NCI-H187 treated with DMSO at 0.1 percent for 48 hours (cell line): ENCODE measurements around the gene IGDCC3.

Experiments used
- DNase-seq: peaks from one replicate; lab custom pipeline; 2025; lab: John Stamatoyannopoulos, UW

IGDCC3 gene

DNA sequence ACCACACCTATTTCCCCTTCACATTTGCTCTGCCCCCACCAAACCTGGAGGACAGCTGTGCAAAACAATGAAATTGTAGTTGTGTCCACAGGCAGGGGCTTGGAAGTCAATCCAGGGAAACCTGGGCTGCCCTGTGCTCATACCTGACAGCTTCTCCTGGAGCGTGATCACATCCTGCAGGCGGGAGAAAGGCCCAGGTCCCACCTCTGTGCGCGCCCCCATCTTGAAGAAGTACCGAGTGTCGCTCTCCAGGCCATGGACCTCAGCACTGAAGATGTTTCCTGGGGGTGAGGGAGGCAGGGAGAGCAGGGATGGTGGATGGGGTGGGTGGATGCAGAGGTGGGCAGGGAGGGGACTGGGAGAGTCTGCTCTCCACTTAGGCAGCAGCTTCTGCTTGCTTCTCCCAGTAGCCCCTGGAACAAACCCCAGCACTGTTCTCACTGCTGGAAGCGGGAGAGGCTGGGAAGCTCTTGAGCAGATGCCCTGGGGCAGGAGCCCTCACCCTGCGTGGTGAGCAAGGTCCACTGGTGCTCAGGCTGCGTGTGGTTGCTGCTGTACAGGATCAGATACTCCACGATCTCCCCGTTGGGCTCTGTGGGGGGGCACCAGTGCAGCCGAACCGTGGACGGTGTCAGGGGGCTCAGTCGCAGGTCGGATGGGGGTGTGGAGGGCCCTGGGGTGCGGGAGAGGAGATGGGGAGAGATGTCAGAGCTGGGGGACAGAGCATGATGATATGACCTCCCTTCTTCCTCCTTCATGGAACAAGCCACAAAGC is 10.7 kb upstream of the IGDCC3 start:
- no peak for DNase-seq

- DNase-seq: no peak
Observed at GRCh38 chr15:65386886-65387285, 9.1 kb upstream of the IGDCC3 start.

- DNase-seq: no peak
Observed at GRCh38 chr15:65386376-65386775, 8.6 kb upstream of the IGDCC3 start.

DNA sequence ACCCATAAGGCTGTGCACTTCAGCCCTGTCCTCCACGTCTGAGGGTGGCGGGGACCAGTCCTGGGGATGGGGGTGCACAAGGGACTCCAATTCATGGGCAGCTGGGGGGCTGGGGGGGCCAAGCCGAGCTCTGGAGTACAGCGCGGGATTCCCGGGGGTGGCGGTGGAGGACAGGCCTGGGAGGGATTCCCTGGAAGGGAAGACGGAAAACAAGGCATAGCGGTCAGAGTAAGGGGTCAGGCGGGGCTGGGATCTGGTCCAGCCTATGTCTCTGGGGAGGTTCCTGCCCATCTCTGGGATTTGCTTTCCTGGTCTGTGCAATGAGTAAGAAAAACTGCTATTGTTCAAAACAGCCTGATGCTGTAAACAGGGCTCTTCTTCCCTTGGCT is 8.1 kb upstream of the IGDCC3 start:
- DNase-seq: no peak

DNA sequence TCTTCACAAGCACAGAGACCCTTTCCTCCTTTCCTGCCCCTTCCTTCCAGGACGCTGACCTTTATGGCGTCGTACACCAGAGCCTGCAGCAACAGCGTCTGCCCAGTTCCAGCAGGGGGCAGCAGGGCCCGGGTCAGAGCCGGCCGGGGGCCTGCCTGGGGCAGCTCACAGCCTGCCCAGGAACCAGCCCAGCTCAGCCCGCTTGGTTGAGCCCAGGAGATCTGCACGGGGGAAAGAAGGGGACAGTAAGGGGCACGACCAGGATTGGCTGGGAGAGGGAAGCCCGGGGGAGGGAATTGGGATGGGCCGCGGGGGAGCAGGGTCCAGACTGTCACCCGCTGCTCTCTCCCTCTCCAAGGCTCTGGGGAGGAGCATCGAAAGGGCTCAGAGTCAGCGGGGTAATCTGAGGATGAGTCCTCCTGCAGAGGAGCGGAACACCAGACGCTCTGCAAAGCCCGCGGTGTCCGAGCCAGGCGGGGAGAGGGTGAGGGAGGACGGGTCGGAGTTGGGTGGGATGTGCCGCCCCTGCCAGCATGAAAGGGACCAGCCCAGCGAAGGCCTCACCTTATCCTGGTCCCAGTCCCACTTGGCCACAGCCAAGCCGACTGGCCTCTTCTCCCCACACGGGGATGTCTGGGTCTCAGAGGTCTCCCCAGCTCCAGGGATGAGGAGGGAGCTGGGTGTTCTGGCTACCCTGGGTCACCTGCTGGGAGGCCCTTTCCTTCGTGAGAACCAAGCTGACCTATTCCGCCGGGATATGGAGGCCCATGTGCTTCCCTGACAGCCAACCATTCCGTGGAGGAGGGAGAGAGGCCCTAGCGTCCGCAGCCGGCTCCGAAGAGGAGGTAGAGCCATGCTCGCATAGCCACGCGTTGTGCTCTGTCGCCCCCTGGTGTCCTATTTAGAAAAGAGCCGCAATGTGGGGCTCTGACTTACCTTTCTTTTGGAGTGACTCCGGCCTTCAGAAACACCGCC is 7.4 kb upstream of the IGDCC3 start:
- DNase-seq: peak; percentile 59

DNA sequence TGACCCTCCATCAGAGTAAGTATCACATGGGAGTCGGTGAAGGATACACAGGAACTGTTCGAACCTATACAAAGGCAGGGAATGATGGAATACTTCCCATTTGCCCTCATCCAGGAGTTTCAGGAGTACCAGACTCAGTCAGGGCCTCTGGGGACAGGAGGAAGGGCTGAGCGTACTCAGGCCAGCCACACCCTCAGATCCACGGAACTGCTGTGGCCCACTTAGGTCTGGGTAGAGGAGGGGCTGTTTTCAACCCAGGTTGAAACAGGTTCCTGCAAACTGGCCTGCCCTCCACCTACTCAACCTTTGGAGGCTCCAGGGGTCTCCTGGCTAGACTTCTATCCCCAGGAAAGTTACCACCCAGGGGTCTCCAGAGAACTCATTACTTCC is 6.7 kb upstream of the IGDCC3 start:
- no peak for DNase-seq

DNA sequence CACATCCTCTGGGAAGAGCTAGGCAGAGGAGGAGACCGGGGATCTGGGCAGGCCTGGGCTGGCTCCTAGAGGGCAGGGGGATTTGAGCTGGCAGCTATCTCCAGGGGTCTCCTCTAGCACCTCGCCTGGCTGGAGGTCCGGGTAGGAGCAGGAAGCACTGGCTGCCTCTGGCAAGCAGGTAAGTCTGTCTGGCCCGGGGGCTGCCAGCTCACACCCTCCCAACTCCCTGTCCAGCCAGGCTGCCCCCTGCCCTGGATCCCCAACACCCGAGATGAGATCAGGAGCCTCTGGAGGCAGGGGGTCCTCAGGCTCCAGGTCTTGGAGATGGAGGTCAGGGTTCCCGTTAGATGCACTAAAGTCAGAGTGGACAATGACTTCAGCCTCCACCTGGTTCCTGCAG is 6.2 kb upstream of the IGDCC3 start:
- DNase-seq: no peak

- DNase-seq: no peak
Observed at GRCh38 chr15:65383456-65383855, 5.7 kb upstream of the IGDCC3 start.

GRCh38 chr15:65382921-65383320 is 5.1 kb upstream of the IGDCC3 start:
- DNase-seq: no peak

DNA sequence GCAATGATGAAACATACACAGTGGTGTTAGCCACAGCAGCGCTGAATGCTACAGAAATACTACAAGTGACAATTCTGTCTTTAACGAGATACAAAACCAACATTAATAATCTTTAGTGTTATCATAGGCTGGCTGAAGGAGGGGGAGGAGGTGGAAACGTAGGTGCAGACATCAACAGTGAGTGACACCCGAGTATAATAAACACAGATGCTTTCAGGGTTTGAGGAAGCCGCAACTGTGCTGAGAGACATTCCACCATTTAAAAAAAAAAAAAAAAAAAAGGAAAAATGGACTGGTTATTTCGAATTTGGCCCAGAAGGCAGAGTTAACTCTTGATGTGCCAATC is 4.3 kb upstream of the IGDCC3 start:
- no peak for DNase-seq

- DNase-seq: no peak
Observed at GRCh38 chr15:65381445-65382145, 3.8 kb upstream of the IGDCC3 start.

DNA sequence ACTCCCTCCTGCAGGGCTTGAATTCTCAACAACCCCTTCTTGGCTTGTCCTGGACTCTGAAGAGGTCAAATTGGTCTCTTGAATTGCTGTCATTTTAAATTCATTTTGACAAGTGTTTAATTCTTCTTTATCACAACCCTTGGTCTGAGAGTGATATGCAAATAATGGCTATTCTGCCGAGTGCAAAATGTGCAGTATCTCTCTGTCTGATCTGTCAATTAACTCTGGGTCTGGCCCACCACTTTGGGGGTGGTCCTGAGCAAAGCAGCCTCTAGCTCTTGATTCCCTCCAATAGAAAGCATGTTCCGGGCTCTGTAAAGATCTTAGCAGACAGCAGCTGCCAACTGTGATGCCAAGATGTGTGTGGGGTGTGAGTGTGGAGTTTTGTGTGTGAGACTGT is 2.2 kb upstream of the IGDCC3 start:
- no peak for DNase-seq

- DNase-seq: no peak
Observed at GRCh38 chr15:65377105-65377975, 462 bp downstream of the IGDCC3 start.

- no peak for DNase-seq
Observed at GRCh38 chr15:65376767-65377104, 1.1 kb downstream of the IGDCC3 start.

- DNase-seq: no peak
Observed at GRCh38 chr15:65375871-65376607, 1.8 kb downstream of the IGDCC3 start.

DNA sequence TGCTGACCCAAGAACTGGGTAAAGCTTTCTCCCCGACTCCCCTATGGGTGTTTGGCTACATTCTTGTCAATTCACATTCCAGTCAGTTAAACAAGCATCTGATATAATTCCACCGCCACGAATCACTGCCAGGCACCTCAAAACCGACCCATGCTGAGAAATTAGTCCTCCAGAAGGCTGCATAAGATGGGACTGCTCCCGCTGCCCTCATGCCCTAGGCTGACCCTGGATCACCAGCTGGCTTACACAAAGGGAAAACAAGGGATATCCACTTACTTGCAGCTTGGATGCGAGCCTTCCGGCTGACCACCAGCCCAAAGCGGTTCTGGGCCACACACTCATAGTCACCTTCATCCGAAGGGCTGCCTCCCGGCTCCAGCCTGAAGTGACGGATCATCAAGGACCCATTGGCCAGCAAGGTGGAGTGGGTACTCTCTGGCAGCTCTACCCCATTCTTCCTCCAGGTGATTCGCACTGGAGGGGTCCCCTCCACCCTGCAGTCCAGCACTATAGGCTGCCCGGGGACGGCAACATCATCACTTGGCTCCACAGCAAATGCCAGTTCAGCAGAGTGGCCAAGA is 2.9 kb downstream of the IGDCC3 start:
- DNase-seq: no peak

- DNase-seq: no peak
Observed at GRCh38 chr15:65374334-65374733, 3.5 kb downstream of the IGDCC3 start.

DNA sequence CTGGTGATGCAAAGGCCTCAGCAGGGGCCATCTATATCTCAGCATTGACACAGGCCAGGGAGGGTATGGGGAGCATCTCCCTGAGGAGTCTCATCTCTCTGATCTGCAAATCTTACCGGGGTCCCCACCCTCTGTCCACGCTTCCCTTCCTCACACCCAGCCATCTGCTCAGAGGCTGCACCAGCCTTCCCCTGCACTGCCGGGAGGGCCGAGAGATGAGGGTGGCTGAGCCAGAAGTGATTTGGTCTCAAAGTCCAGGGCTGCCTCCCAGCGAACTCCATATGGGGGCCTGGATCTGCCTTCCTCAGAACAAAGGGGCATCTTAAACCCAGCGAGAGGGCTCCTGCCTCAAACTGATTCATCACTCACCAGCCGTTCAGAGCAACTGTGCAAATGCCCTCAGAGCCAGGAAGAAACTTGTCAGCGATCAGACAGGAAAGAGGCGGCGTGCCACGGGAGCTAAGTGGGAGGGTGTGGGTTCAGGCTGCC is 4.6 kb downstream of the IGDCC3 start:
- no peak for DNase-seq

DNA sequence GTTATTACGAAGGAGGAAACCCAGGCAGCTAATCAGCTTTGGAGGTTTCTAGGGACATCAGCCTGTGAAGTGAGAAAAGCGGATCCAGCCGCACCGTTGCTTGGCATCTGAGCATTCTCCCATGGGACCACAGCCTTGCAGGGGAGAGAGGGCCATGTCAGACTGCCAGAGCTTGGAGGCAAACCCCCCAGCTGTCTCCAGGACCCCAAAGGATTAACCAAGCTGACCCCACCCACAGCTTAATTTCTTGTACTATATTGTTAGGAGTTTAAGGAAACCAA is 5.1 kb downstream of the IGDCC3 start:
- no peak for DNase-seq

DNA sequence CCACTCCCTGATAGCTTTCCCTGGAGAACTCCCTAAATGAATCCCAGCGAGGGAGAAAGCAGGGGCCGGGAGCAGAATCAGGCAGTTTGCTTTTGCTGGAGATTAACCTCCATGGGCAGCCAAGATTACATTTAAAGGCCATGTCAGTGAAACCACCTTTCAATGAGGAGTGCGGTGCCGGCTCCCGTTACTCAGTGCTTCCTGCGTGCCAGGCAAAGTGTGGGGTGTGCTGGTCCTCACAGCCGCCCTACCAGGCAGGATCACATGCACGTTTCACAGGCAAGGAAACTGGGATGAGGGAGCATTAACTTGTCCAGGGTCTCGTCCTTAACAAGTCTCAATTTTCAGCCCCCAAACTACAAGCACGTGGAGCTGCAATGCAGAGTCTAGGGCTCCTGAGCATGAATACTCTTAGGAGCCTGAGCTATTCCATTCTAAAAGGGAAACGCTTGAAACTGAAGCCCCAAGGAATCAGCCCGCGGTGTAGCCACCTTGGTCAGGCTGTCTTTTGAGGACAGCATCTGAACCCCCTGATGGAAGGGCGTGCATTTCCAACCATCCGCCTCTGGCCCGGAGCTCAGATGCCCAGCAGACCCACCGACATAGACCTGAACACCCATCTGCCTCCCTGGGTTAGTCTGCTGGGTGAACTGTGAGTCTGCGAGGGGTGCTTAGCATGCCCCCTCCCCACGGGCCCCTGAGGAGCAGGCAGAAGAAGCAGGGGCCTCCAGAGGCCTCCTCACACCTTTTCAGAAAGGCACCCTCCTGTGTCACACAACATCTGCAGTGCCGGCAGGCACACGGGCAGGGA is 5.6 kb downstream of the IGDCC3 start:
- no peak for DNase-seq
